T1000 (cell line): Measurements from ENCODE around the gene LST1.
"Not testable (repeated sequence)": the region's sequence is repeated elsewhere in the genome, so short reads cannot be mapped to it uniquely, and the experiment has no call there.

ENCODE experiments used
- DNase-seq: peaks from one replicate; lab custom pipeline; 2025; ENCODE audit warnings: mixed read lengths; lab: John Stamatoyannopoulos, UW

The LST1 gene

DNA sequence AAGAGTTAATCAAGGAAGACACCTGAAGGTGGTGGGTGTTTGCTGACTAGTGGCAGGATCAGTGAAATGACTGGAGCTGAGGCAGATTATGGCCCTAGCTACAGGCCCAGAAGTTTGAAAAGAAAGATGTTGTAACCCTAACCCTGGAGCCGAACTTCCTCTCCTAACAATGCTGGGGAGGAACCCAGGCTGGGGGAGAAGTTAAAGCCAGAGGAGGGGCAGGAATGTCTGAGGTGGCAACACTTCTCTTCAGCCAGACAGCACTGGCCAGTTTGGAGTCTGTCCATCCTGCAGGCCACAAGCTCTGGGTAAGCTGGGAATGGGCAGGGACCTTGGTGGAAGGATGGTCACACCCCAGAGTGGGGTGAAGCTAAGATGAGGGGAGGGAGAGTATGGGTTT is at the start of gene LST1:
Gene LST1 (plus strand): TSS at position 270 of the 400 bp plus-strand sequence. CDS start 1,023 bp downstream, outside the sequence.
- DNase-seq: no peak

DNA sequence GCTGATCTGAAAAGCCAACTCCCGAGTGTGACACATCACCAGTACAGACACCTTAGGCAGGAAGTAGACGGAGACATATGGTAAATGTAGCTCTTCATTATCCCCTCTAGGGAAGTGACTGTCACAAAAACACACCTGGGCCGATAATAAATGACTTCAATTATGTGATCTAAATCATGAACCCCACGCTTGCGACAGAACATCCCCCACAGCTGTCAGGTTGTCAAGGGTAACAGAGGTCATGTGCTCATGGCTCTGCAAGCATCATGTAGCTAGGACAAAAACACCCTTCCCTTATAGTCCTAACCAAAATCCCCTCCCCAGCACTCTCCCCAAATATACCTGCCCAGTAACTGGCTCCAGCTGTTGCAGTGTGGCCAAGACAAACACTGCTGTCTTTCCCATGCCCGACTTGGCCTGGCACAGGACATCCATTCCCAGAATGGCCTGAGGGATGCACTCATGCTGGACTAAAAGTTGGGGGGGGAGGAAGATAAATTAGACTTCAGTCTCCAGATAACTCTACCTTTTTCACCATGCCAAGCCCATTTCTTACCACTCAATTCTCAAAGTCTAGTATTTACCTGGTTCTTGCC is 47.2 kb upstream of the LST1 start:
- no peak for DNase-seq

DNA sequence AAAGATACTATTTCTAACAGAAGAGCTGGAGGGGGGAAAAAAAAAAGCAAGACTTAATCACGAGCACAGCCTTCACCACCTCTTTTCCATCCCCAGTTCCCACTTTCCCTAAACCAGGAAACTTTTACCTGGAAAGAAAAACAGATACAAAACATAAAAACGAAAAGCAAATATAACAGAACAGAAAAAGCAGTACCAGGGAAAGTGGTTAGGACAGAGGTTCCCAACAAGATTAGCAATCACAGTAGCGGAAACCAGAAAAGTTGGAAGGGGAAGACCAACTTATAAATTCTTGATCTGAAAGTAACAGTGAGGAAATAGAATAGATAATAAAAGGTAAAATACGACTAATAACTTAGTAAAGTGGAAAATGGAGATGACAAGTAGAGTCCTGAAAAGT is 45.4 kb upstream of the LST1 start:
- no peak for DNase-seq

DNA sequence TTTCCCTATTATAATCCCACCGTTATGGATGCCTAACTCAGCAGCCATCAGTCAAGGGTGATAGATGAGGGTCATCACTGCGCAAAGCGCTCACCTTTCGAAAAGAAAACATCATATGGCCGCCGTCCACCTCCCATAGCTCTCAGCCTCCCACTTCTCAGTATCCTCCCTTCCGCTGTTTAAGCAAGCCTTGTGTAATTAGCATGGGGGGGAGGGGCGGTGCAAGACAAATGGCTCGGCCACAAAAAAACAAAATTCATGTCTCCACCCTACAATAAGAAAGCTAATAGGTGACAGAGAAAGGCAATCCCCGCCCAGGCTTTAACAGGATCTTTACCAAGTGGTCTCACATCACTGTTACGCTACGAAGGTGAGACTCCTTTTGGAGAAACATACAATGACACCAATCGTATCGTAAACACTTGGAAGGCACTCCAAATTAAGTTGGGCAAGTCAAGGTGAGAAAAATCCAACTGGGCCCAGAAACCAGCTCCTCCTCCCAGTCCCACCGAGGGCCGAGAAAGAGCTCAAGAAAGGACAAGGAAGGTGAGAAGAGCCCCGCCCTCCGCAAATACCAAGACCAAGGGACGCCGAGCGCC is 44.9 kb upstream of the LST1 start:
- DNase-seq: no peak

DNA sequence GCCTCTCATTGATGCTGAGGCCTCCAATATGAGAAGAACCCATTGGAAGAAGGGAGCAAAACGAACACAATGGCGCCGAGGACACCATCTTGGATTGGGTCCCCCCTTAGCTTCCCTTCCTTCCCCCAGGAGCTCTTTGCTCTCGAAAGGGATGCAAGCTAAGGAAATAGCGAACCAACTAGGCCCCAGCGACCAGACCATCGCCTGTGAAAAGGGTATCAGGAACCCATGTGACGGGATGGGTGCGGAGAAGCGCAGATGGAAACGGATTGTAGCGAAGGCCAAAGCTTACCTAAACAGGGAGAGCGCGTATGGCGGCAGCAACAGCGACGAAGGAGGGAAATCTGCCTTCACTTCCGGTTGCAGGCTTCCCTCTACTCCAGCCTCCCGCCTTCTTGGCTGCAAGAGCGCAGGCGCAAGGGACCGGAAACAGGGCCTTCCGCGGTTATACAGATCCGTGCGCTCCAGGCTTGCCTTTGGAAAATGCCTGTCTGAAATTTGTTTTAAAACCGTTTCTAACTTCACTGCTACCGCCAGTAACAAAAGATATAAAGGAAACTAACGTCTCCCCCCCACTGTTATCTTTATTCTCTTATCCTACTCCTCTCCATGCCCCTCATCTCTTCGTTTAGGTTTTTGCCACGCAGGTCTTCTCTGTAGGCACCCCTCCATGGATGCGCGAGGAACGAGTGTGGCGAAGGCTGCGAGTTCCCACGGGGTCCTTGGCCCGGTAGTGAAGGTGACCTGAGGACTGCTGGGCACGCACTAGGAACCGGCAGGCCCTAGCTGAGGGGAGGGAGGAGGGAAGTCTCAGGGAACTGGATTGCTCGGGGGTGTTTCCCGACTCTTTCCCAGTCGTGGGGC is 44.2 kb upstream of the LST1 start, which contains the start of gene DDX39B:
Gene DDX39B (minus strand): TSS at position 346 of the 864 bp plus-strand sequence. CDS start 1,471 bp downstream, outside the sequence.
- peak; percentile 93 for DNase-seq

DNA sequence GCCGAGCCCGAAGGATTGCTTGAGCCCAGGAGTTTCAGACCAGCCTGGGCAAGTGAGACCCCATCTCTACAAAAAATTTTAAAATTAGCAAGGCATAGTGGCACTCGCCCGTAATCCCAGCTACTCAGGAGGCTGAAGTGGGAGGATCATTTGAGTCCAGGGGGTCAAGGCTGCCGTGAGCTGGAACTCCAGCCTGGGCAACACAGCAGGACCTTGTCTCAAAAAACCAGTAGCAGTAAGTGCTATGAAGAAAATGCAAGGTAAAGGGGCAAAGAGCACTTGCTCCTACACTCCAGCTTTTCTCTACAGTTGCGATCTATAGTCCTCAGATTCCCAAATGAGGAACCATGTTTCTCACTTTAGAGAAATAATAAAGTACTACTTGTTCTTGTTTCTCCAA is 42.4 kb upstream of the LST1 start:
- DNase-seq: no peak

DNA sequence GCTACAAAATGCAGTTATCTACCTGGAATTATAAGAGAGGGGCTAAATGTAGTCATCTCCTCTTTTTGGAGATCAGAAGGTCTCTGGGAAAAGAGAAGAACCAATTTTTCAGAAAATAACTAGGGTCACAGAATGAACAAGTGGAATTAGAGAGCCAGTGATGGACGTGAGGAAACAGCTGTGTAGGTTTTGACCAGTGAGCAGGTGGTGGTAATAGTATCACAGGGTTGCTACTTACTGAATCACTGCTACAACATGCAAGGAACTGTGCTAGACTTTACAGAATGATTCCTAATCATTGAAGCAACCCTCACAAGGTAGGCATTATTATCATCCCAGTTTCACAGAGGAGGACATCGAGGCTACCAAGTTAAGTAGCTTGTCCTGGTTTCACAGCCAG is 41.4 kb upstream of the LST1 start:
- no peak for DNase-seq

DNA sequence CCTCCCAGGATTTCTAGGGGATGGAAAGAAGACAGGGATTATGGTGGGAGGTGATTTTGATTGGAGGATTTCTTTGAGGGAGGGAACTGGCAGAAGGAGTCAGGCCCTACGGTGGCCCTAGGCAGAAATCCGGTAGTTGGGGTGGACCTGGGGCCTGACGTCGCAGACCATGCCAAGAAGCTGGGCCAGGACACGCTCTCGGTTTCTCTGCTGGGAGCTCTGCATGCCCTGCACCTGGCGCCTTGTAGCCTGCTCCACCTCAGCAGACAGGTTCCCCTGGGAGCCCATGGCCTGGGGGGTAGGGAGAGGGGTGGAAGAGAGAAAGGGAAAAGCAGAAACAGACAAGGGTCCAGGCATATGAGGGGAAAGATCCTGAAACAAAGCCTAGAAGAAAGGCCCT is 40.8 kb upstream of the LST1 start:
- no peak for DNase-seq

DNA sequence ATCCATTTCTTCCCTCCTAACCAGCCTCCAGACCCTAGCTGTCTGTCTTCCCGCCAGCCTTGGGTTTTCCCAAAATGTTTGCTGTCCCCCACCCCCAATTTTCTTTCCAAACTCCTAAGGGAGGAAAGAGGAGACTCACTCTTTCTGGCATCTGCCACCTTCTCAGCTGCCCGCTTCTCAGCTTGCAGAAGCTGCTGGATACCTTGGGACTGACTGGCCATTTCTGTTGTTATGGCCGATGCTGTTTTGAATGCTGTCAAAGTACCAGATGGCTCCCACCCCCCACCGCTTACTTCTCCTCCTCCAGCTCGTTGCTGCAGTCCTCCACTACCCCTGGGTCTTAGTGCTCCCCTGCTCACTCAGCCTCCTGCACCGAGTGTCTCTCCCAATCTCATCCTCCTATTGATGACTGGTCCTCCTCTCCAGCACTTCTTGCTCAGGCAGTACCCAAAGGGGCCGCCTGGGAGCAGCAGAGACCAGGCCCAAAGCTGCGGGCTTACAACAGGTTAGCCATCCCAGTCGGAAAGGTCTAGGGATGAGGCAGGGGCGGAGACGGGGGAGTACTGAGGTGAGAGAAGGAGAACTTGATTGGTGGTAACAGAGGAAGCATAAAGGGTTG is 39.6 kb upstream of the LST1 start, which contains the start of gene ATP6V1G2:
Gene ATP6V1G2 (minus strand): TSS at position 270 of the 619 bp plus-strand sequence. CDS start 49 bp downstream, at position 221.
- DNase-seq: peak; percentile 84

DNA sequence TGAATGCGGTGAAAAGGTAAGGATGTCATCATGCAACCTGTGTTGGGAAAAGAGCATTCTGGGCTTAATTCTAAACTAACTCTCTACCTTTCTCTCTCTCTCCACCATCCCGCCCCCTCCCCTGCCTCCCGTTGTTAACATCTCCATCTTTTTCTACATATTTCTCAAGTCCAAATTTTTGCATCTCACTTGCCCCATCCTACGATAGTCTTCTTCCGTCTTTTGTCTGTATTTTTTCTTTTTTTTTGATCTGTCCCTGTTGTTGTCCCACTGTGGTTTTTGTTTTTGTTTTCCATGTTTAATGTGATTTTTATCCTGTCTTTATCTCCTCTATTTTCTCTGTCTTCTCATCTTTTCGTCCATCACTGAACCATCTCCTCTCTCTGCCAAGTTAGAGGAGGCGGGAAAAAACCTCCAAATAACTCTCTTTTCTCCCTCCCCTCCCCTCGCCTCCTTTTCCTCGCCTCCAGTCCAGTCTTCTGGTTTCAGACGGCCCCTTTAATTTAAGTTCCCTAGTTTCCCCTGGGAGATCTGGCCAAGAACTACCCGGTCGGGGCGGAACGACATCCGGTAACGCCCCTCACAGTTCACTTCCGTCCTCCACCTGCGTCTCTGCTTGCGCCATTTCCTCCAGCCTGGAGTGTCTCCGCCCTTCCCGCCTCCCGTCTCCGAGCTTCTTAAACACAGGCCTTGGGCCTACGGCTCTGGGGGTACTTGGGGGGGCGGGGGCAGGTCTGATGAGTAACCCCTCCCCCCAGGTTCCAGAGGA is 38.9 kb upstream of the LST1 start, which contains the start of gene NFKBIL1:
Gene NFKBIL1 (plus strand): TSS at position 651 of the 769 bp plus-strand sequence. CDS start 87 bp downstream, at position 738.
- peak; percentile 86 for DNase-seq

DNA sequence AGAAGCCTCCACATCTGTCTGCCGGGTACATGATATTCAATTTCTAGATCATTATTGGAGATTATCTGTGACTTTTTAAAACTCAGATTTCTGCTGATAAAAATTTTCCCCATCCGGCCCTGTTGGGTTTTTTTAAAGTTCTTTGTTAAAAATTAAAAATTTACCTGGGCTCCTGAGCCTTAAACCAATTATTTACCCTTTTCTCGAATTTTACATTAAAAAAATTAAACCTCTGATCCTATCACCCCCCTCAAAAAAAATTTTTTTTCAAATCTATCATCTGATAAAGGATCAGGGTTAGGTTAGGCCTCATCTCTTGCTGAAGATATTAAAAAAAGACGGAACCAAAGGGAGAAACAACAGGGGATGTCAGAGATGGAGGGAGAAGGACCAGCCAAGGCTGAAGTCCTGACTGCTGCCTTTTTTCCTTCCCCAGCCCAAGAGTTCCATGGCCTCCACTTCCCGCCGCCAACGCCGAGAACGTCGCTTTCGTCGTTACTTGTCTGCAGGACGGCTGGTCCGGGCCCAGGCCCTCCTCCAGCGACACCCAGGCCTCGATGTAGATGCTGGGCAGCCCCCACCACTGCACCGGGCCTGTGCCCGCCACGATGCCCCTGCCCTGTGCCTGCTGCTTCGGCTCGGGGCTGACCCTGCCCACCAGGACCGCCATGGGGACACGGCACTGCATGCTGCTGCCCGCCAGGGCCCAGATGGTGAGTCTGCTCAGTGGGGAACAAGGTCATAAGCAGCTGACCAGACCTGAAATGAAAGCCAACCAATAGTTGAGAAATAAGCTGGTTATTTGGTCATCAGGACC is 38.1 kb upstream of the LST1 start:
- DNase-seq: no peak

DNA sequence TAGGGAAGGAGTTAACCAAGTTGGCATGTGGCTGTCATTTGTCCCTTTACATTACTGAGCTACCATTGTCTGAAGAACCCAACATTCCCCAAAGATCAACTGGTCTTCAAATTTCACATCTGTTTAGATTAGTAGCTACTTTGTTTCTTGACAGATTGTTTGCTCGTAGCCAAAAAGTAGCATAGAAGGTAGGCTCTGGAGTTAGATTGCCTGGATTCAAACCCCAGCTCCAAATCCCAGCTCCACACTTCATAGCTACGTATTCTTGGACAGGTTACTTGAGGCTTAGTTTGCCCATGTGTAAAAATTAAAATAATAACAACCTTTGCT is 37.6 kb upstream of the LST1 start:
- DNase-seq: no peak

DNA sequence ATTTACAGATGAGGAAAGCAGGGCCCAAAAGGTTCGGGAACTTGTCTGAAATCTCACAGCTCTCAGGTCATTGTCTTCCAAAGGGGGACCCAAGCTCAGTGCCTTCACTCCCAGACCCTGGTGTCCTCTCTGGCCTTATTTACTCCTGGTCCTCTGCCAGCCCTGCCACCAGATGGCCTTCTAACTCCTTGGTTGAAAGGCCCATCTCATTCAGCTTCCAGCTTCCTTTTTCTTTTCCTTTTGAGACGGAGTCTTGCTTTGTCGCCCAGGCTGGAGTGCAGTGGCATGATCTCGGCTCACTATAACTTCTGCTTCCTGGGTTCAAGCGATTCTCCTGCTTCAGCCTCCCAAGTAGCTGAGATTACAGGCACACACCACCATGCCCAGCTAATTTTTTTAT is 34.7 kb upstream of the LST1 start:
- not testable (repeated sequence) for DNase-seq

DNA sequence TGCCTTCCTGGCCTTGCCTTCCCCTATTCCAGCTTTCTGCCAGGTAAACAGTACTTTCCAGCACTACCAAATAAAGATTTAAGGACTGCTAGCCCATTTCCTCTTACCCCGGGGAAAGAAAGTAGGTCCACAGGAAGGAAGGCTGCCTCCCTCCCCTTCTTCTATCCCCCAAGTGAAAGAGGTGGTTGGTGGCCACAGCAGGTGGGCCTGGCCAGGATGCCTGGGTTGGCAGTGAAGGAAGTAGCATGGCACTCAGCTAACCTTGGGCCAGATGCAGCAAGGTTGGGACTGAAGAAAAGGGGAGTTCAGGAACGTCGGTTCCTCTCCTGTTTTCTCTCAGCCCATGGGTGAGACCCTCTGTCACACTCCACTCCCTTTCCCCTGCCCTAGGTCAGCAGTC is 29.8 kb upstream of the LST1 start:
- DNase-seq: no peak

DNA sequence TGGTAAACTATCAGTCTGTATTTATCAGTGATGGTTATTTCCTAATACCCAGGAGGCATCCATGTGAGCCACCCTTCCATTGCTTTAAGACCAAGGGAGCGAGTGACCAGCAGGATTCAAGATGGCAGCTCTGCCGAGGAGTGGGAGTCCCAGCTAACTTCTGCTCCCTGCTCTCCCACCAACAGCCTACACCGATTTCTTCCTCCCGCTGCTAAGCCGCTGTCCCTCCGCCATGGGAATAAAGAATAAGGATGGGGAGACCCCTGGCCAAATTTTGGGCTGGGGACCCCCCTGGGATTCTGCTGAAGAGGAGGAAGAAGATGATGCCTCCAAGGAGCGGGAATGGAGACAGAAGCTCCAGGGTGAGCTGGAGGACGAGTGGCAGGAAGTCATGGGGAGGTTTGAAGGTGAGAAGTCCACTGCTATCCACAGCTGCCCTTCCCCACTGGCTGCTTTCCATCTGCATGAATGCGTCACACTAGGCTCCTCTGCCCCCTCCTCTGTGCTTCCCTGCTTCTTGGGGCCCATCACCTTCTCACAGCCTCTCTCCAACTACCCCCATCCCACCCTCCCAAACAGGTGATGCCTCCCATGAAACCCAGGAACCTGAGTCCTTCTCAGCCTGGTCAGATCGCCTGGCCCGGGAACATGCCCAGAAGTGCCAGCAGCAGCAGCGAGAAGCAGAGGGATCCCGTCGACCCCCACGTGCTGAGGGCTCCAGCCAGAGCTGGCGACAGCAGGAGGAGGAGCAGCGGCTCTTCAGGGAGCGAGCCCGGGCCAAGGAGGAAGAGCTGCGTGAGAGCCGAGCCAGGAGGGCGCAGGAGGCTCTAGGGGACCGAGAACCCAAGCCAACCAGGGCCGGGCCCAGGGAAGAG is 28.4 kb upstream of the LST1 start:
- no peak for DNase-seq

DNA sequence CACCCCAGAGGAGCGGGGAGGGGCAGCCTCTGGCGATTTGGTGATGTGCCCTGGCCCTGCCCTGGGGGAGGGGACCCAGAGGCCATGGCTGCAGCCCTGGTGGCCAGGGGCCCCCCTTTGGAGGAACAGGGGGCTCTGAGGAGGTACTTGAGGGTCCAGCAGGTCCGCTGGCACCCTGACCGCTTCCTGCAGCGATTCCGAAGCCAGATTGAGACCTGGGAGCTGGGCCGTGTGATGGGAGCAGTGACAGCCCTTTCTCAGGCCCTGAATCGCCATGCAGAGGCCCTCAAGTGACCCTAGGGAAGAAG is 27.8 kb upstream of the LST1 start:
- no peak for DNase-seq

DNA sequence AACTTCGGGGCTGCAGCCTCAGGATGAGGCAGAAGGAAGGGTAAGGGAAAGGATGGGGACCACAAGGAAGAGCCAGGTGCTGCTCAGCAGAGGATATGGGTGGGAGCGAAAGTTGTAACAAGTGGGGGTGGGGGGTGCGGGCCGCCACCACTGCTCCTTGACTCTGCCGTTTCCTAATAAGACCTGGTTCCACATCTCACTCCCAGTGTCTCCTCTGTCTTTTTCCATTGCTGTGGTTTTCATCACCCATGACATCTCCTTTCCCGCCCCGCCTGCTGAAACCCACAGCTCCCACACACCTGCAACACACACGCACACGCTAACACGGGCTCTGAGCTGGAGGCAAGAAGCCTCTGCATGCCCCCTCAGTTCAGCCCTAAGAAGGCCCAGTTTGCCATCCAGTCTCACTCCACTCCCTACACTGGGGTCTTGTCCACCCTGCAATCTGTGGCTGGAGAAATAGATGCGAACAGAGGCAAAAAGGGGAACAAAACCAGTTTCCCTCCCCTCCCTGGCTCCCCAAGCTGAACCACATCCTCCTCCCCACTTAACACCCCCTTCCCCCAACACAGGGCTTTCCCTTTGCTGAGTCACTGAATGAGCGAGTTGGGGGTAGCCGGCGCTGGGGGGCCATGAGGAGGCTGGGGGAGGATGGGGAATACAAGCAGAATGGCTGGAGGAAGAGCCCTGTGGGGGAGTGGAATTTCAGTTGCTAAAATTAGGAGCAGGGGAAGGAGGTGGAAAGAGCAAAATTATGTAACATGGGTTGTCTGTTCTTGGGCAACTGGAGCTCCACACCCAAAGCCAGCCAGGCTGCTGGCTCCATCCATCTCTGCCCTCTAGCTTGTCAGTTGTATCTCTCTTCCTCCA is 27.2 kb upstream of the LST1 start:
- no peak for DNase-seq

DNA sequence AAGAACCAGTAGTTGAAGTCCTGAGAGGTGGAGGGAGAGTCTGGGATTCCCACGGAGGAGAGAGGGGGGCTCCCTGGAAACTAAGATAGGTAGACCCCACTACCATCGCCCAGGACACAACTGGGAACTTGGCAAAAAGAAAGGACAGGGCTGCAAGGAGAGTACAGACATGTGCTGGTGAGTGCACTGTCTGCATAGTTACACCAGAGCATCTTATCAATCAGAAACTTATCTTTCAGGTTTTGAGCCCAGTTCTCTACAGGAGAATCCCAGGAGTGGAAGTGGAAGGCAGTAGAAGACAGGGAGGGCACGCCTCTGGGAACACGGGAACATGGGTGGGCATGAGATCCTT is 26.5 kb upstream of the LST1 start:
- DNase-seq: no peak
